ENCODE measurements around the gene GBF1.

GRCh38 chr10:102208311-102209035 lies 36.9 kb upstream of the GBF1 start:
- TF ChIP-seq CTCF (IDR thresholded peaks at IDR 0.05) (no peak), EP300 (IDR thresholded peaks at IDR 0.05) (no peak), POLR2A (IDR thresholded peaks at IDR 0.05) (no peak)

Data from gastroesophageal sphincter (tissue), 3 donors.